K562 (cell line): ENCODE data around the gene GLI1. TPM values are rescaled to one million over a fixed set of nuclear protein-coding genes. Genes with fewer than 3 reads are reported as not detected.

Source experiments
- EHMT2 ChIP-seq: fragments of 450-650 bp; IDR thresholded peaks from 2 replicates; pipeline ENCODE4 v1.6.1; 2018; ENCODE audit warnings: antibody characterized with exemption
- ETS2 ChIP-seq: IDR thresholded peaks from 2 replicates; pipeline ENCODE4 v1.6.1; 2016; ENCODE audit warnings: borderline replicate concordance, missing genetic modification characterization, mild to moderate bottlenecking, moderate library complexity, missing compliant biosample characterization; ENCODE audit not compliant: poor library complexity, severe bottlenecking
- FOXM1 ChIP-seq, 2 experiments: fragments of 450-650 bp in 1 of 2; sonication (generic) in 1 of 2; formaldehyde crosslinking in 1 of 2; IDR thresholded peaks; 2 replicates each; pipeline versions ENCODE4 v1.6.1 to v1.9.0; 2017 to 2022; ENCODE audit warnings: low read depth in 2 of 2, mild to moderate bottlenecking in 2 of 2, missing genetic modification reagents in 1 of 2, moderate library complexity in 1 of 2
- HIVEP1 ChIP-seq: fragments of 250-450 bp; sonication (Bioruptor Pico); IDR thresholded peaks from 2 replicates; pipeline ENCODE4 v1.4.0; 2020; ENCODE audit warnings: mild to moderate bottlenecking
- ID3 ChIP-seq, 2 experiments: fragments of 250-450 bp in 1 of 2; fragments of 450-650 bp in 1 of 2; sonication (Bioruptor Pico) in 1 of 2; IDR thresholded peaks; 2 replicates each; pipeline versions ENCODE4 v1.6.1 to v1.8.0; 2016 to 2021; ENCODE audit warnings: mild to moderate bottlenecking in 2 of 2, moderate library complexity in 2 of 2, missing compliant biosample characterization in 1 of 2, missing genetic modification characterization in 1 of 2
- MYC ChIP-seq, 2 experiments: fragments of 250-450 bp in 1 of 2; sonication (Bioruptor Pico) in 1 of 2; IDR thresholded peaks; 2 replicates each; pipeline versions ENCODE4 v1.5.1 to v1.6.1; 2012 to 2021; ENCODE audit warnings: low read depth in 2 of 2, borderline replicate concordance in 1 of 2, improper control_type of control experiment in 1 of 2, low read length in 1 of 2, mild to moderate bottlenecking in 1 of 2, moderate library complexity in 1 of 2
- POLR2B ChIP-seq: fragments of 450-650 bp; IDR thresholded peaks from 2 replicates; pipeline ENCODE4 v1.6.1; 2018; ENCODE audit warnings: low read depth; ENCODE audit not compliant: partially characterized antibody
- SRSF3 ChIP-seq: fragments of 200-400 bp; formaldehyde crosslinking; IDR thresholded peaks from 2 replicates; pipeline ENCODE4 v1.6.1; 2016; ENCODE audit warnings: mild to moderate bottlenecking, low read length, moderate library complexity; ENCODE audit not compliant: insufficient read depth
- TCF15 ChIP-seq: fragments of 250-450 bp; sonication (Bioruptor Pico); IDR thresholded peaks from 2 replicates; pipeline ENCODE4 v1.8.0; 2022; ENCODE audit warnings: moderate library complexity, mild to moderate bottlenecking, inconsistent platforms
- U2AF2 ChIP-seq: fragments of 200-400 bp; formaldehyde crosslinking; optimal IDR thresholded peaks from 2 replicates; pipeline ENCODE3; 2017; ENCODE audit warnings: low read depth, mild to moderate bottlenecking, low read length
- ZBED1 ChIP-seq: IDR thresholded peaks from 2 replicates; pipeline ENCODE4 v1.6.1; 2014
- ZFP36 ChIP-seq: fragments of 150-350 bp; IDR thresholded peaks from 2 replicates; pipeline ENCODE4 v1.6.1; 2018; ENCODE audit warnings: low read length, low read depth; ENCODE audit not compliant: partially characterized antibody
- ZNF324 ChIP-seq: fragments of 250-450 bp; sonication (Bioruptor Pico); IDR thresholded peaks from 2 replicates; pipeline ENCODE4 v1.4.0; 2020; ENCODE audit warnings: mild to moderate bottlenecking
- polyA plus RNA-seq, 8 experiments: library from polyadenylated mRNA; depleted of rRNA in 4 of 8; stranded (reverse) in 5 of 8; unstranded in 3 of 8; fragments of >200 nt; fragmentation: Nextera tagmentation in 2 of 8; fragmentation: Illumina TruSeq in 1 of 8; extraction: Ambion mirVana in 2 of 8; extraction: Trizol in 1 of 8; gene quantifications; 2 replicates each; pipeline versions ENCODE4 v1.2.1 to v1.2.3, GENCODE V29; 2011 to 2014; ENCODE audit warnings: inconsistent platforms in 1 of 8, missing spikeins in 1 of 8
- total RNA-seq, 7 experiments: library from RNA; depleted of rRNA in 6 of 7; stranded (reverse); fragments of >200 nt in 6 of 7; fragmentation: Illumina TruSeq in 2 of 7; extraction: Trizol in 2 of 7; gene quantifications; 2 replicates each; pipeline versions ENCODE4 v1.2.1 to v1.2.3, GENCODE V29; 2011 to 2021; ENCODE audit warnings: low replicate concordance in 1 of 7
- TF ChIP-seq, protein P1 (sequence below): fragments of 250-450 bp; sonication (Bioruptor Pico); IDR thresholded peaks from 2 replicates; pipeline ENCODE4 v1.8.0; 2022; ENCODE audit warnings: inconsistent platforms, mild to moderate bottlenecking, moderate library complexity, borderline replicate concordance
- TF ChIP-seq, protein P2 (sequence below): fragments of 150-350 bp; conservative IDR thresholded peaks from 2 replicates; pipeline ENCODE4 v1.6.1; 2014; ENCODE audit warnings: low read length
- TF ChIP-seq, protein P3 (sequence below): fragments of 450-650 bp; formaldehyde crosslinking; IDR thresholded peaks from 2 replicates; pipeline ENCODE4 v1.4.0; 2022; ENCODE audit warnings: missing genetic modification characterization
- TF ChIP-seq, protein P4 (sequence below): fragments of 450-650 bp; formaldehyde crosslinking; IDR thresholded peaks from 2 replicates; pipeline ENCODE4 v1.4.0; 2020; ENCODE audit warnings: mild to moderate bottlenecking, moderate library complexity

The GLI1 gene
- total and polyA plus RNA-seq, 9 of the 15 experiments (the other 6 are each of a cell fraction or from before 2014, with no cell fraction given): 0.24 to 3.7 (median 0.61) TPM

GRCh38 chr12:57520053-57520818, 60.7 kb downstream of the GLI1 start, which contains the start of gene DDIT3 (continued):
- no peak for TF ChIP-seq ETS2 (tag)
- TF ChIP-seq SRSF3: 0 out of 2 replicates have a peak, but pooled peaks have one; percentile 73
- no peak for TF ChIP-seq ZFP36
- no peak for TF ChIP-seq FOXM1 (IDR thresholded peaks at IDR 0.05; ENCODE audit: low read depth)
- no peak for TF ChIP-seq FOXM1 (CRISPR knock-in tag; IDR thresholded peaks at IDR 0.05; ENCODE audit: low read depth)
- TF ChIP-seq ID3 (CRISPR knock-in tag; IDR thresholded peaks at IDR 0.05): peak; percentile 37; the same call in 1 of the 2 replicates
- TF ChIP-seq ID3 (tag; IDR thresholded peaks at IDR 0.05): no peak
- TF ChIP-seq ZNF324: peak; percentile 53; the same call in 1 of the 2 replicates
- TF ChIP-seq U2AF2: no peak
- TF ChIP-seq ZBED1: peak; percentile 31
- TF ChIP-seq HIVEP1: no peak
- no peak for TF ChIP-seq EHMT2
- TF ChIP-seq TCF15 (CRISPR knock-in tag): no peak
- peak; percentile 99 for TF ChIP-seq POLR2B
- TF ChIP-seq, protein P1, sequence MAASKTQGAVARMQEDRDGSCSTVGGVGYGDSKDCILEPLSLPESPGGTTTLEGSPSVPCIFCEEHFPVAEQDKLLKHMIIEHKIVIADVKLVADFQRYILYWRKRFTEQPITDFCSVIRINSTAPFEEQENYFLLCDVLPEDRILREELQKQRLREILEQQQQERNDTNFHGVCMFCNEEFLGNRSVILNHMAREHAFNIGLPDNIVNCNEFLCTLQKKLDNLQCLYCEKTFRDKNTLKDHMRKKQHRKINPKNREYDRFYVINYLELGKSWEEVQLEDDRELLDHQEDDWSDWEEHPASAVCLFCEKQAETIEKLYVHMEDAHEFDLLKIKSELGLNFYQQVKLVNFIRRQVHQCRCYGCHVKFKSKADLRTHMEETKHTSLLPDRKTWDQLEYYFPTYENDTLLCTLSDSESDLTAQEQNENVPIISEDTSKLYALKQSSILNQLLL (CRISPR knock-in tag): no peak
- peak; percentile 94 for TF ChIP-seq MYC (IDR thresholded peaks at IDR 0.05; ENCODE audit: low read depth, low read length)
- peak; percentile 43; the same call in 1 of the 2 replicates for TF ChIP-seq MYC (CRISPR knock-in tag; IDR thresholded peaks at IDR 0.05; ENCODE audit: borderline replicate concordance, low read depth)
- TF ChIP-seq, protein P2, sequence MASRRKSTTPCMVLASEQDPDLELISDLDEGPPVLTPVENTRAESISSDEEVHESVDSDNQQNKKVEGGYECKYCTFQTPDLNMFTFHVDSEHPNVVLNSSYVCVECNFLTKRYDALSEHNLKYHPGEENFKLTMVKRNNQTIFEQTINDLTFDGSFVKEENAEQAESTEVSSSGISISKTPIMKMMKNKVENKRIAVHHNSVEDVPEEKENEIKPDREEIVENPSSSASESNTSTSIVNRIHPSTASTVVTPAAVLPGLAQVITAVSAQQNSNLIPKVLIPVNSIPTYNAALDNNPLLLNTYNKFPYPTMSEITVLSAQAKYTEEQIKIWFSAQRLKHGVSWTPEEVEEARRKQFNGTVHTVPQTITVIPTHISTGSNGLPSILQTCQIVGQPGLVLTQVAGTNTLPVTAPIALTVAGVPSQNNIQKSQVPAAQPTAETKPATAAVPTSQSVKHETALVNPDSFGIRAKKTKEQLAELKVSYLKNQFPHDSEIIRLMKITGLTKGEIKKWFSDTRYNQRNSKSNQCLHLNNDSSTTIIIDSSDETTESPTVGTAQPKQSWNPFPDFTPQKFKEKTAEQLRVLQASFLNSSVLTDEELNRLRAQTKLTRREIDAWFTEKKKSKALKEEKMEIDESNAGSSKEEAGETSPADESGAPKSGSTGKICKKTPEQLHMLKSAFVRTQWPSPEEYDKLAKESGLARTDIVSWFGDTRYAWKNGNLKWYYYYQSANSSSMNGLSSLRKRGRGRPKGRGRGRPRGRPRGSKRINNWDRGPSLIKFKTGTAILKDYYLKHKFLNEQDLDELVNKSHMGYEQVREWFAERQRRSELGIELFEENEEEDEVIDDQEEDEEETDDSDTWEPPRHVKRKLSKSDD: no peak
- TF ChIP-seq, protein P3, sequence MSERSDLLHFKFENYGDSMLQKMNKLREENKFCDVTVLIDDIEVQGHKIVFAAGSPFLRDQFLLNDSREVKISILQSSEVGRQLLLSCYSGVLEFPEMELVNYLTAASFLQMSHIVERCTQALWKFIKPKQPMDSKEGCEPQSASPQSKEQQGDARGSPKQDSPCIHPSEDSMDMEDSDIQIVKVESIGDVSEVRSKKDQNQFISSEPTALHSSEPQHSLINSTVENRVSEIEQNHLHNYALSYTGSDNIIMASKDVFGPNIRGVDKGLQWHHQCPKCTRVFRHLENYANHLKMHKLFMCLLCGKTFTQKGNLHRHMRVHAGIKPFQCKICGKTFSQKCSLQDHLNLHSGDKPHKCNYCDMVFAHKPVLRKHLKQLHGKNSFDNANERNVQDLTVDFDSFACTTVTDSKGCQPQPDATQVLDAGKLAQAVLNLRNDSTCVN (CRISPR knock-in tag): peak; percentile 33; the same call in 1 of the 2 replicates
- TF ChIP-seq, protein P4, sequence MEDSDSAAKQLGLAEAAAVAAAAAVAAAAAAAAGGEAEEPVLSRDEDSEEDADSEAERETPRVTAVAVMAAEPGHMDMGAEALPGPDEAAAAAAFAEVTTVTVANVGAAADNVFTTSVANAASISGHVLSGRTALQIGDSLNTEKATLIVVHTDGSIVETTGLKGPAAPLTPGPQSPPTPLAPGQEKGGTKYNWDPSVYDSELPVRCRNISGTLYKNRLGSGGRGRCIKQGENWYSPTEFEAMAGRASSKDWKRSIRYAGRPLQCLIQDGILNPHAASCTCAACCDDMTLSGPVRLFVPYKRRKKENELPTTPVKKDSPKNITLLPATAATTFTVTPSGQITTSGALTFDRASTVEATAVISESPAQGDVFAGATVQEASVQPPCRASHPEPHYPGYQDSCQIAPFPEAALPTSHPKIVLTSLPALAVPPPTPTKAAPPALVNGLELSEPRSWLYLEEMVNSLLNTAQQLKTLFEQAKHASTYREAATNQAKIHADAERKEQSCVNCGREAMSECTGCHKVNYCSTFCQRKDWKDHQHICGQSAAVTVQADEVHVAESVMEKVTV (CRISPR knock-in tag): 0 out of 2 replicates have a peak, but pooled peaks have one; percentile 38
